GM19395 (cell line): Measurements from ENCODE around the gene NACAD.

ENCODE experiments used
- ATAC-seq: cut with Tn5 transposase; IDR thresholded peaks from one replicate; pipeline ENCODE4 v1.9.1; 2021; ENCODE audit warnings: mild to moderate bottlenecking, moderate library complexity; ENCODE audit not compliant: unreplicated experiment

NACAD gene

GRCh38 chr7:45098983-45099839 is 10.4 kb upstream of the NACAD start:
- ATAC-seq: no peak

GRCh38 chr7:45092931-45093235 is 4.1 kb upstream of the NACAD start:
- no peak for ATAC-seq

GRCh38 chr7:45092100-45092930 is 3.5 kb upstream of the NACAD start:
- ATAC-seq: no peak

GRCh38 chr7:45089341-45089891 is 647 bp upstream of the NACAD start:
- ATAC-seq: no peak

- ATAC-seq: no peak
Observed at GRCh38 chr7:45088146-45088701, 545 bp downstream of the NACAD start.

- ATAC-seq: no peak
Observed at GRCh38 chr7:45087301-45088145, 1.2 kb downstream of the NACAD start.

GRCh38 chr7:45086331-45087065 is 2.3 kb downstream of the NACAD start:
- ATAC-seq: no peak

- no peak for ATAC-seq
Observed at GRCh38 chr7:45085619-45086200, 3.1 kb downstream of the NACAD start.

- no peak for ATAC-seq
Observed at GRCh38 chr7:45084901-45085618, 3.7 kb downstream of the NACAD start.

- ATAC-seq: no peak
Observed at GRCh38 chr7:45084336-45084735, 4.4 kb downstream of the NACAD start.

- ATAC-seq: no peak
Observed at GRCh38 chr7:45082831-45083331, 5.9 kb downstream of the NACAD start.

- ATAC-seq: no peak
Observed at GRCh38 chr7:45082031-45082830, 6.5 kb downstream of the NACAD start.

GRCh38 chr7:45081670-45081974 is 7.1 kb downstream of the NACAD start:
- ATAC-seq: no peak

GRCh38 chr7:45080958-45081669 is 7.7 kb downstream of the NACAD start:
- ATAC-seq: no peak

GRCh38 chr7:45080265-45080957 is 8.4 kb downstream of the NACAD start:
- no peak for ATAC-seq

GRCh38 chr7:45078125-45078681 is 10.6 kb downstream of the NACAD start:
- ATAC-seq: no peak

- ATAC-seq: no peak
Observed at GRCh38 chr7:45077579-45077978, 11.2 kb downstream of the NACAD start.
